Hematopoietic multipotent progenitor cell (in vitro differentiated cells): ENCODE results near the gene CCDC158. TPM values are rescaled to one million over a fixed set of nuclear protein-coding genes. Genes with fewer than 3 reads are reported as not detected.

Source experiments
- small RNA-seq: library from RNA; depleted of rRNA; stranded (forward); fragments of <200 nt; gene quantifications from one replicate; pipeline ENCODE3, GENCODE V24; 2012
- total RNA-seq: library from RNA; depleted of rRNA; stranded (reverse); fragments of >200 nt; gene quantifications from one replicate; pipeline ENCODE4 v1.2.3, GENCODE V29; 2012

CCDC158 gene
- total RNA-seq, 1 donor: not detected

Small RNA genes within 50 kb of the gene (small RNA-seq; reads per million reads assigned to genes)
- gene RF00278 (not detected), gene RNU6-1000P (not detected)

Other genes with a start within 250 kb of the CCDC158 start
- gene SCARB2, start 207.3 kb downstream of the CCDC158 start, total RNA-seq: 32.9 TPM
- gene FAM47E, start 169.4 kb downstream of the CCDC158 start, total RNA-seq: 1.3 TPM
- 1.9 TPM for gene STBD1, start 114.4 kb downstream of the CCDC158 start, total RNA-seq
- under 0.01 TPM for gene SHROOM3, start 14.1 kb upstream of the CCDC158 start, total RNA-seq